ENCODE measurements around the gene SART3. TPM values are rescaled to one million over a fixed set of nuclear protein-coding genes. Genes with fewer than 3 reads are reported as not detected.

SART3 gene
- total RNA-seq, 2 donors from 2014 or later: 24.5 to 25.3 TPM

DNA sequence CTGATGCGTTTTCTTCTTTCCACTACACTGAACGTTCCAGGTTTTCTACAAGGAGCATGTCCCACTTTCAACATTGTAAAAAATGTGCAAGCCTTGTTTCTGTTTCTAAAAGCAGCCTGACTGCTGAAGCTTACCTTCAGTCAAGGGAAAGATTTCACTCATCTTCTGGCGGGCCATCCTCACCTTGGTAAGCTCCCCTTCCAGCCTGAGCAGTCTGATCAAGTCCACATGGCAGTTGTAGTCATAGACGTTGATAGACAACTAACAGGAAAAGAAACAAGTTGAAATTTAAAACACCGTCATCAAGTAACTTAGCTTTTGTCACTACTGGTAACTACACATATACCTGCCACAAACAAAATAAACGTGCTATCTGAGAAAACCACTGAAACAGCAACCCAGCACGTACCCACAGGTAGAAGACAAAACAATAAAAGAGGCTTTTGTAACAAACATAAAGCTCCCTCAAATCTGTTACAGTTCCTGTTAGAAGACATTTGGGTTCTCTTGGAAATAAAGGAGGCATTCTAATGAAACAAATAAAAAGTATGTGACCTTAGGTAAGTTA lies 11.9 kb downstream of the SART3 start:
- DNase-seq (no peak), ATAC-seq (no peak)
- intact Hi-C loops (cut with DNase I): no loop called here

DNA sequence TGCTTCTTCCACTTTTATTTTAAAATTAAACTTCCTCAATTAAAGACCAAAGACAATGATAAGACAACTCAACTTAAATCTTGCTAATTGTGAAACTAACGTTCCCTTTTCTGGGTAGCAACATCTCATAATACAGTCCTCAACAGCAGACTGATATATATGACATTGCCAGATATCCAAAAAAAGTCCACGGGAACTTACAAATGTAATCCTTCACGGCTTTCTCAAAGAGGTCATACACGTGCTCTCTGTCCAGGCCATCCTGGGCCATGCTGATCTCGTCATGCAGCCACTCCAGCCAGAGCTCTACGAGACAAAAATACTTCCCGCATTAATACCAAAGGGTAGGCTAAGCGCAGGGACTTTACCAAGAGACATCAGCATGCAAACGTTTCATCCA lies 13.3 kb downstream of the SART3 start:
- DNase-seq (no peak), ATAC-seq (no peak)
- intact Hi-C loops (cut with DNase I): no loop called here

DNA sequence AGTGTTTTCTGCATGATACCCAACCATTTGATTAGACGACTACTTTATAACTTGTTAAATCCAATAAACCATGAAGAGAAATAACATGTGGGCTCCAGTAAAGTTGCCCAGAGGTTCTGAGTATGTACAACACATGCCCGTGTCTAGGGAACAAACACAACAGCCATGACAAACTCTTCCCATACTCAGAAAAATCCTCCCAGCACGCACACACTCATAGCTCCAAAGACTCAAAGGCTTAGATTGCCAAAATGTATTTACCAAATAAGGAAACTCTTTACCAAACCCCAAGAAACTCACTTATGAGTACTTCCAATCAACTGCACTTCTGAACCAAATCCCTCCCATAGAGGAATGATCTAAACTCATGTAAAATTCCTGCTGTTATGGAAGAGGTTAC lies 17.3 kb downstream of the SART3 start:
- ATAC-seq (no peak), DNase-seq (no peak)
- intact Hi-C loops (cut with DNase I): no loop called here

DNA sequence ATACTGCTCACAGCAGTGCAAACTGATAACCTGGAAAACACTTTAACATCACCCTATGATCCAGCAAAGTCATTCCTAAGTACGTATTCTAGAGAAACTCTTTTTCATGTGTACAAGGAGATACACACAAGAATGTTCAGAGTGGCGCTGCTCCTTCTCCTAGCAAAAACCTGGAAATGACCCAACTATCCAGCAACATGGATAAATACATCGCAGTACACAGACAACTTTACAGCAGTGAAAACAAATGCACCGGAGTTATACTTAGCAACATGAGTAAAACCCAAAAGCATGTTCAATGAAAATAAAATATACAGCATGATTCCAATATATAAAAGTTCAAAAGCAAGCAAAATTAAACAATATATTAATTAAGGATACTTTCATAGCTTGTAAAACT lies 18.7 kb downstream of the SART3 start:
- intact Hi-C loops (cut with DNase I): no loop called here
- DNase-seq (no peak), ATAC-seq (no peak)

DNA sequence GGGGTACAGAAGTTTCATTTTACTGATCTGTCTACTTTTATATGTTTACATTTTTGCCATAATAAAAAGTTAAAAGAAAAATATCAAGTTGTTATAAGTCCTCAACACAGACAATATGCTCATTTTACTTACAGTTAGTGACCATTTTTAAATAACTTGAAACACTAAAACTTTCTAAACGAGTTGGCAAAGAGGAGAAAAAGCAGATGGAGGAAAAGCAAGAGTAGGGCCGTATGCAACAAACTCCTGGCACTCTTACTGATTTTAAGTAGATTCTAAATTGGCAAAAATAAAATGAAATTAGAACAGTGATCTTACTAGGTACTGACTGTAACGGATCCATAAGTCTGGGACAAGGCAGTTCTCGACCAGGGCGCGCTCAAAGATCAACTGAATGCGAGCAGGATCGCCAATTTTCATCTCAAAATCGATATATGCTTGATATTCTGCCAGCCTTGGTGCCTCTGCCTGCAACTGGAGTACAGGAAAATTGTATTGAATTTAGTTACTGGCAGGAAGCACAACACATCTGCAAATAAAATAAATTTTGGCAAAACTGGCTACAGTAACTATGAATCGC lies 22.3 kb downstream of the SART3 start:
- DNase-seq (no peak), ATAC-seq (no peak)
- intact Hi-C loops (cut with DNase I): no loop called here

DNA sequence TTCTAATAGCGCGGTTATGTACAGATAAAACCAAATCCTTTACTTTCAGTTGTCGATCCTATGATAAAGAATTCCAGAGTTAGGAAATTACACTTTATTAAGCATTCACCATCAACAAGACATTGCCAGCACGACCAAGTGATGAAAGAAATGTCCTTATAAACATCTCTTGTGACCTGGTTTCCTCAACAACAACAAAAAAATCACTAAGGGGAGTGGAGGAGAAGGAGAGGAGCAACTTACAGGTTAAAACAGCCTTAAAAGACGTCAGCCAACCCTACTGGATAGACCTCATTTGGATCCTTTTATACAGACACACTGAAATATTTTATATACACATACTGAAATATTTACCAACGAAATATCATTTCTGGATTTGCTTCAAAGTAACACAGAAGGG lies 22.8 kb downstream of the SART3 start:
- ATAC-seq (no peak), DNase-seq (no peak)
- intact Hi-C loops (cut with DNase I): no loop called here

DNA sequence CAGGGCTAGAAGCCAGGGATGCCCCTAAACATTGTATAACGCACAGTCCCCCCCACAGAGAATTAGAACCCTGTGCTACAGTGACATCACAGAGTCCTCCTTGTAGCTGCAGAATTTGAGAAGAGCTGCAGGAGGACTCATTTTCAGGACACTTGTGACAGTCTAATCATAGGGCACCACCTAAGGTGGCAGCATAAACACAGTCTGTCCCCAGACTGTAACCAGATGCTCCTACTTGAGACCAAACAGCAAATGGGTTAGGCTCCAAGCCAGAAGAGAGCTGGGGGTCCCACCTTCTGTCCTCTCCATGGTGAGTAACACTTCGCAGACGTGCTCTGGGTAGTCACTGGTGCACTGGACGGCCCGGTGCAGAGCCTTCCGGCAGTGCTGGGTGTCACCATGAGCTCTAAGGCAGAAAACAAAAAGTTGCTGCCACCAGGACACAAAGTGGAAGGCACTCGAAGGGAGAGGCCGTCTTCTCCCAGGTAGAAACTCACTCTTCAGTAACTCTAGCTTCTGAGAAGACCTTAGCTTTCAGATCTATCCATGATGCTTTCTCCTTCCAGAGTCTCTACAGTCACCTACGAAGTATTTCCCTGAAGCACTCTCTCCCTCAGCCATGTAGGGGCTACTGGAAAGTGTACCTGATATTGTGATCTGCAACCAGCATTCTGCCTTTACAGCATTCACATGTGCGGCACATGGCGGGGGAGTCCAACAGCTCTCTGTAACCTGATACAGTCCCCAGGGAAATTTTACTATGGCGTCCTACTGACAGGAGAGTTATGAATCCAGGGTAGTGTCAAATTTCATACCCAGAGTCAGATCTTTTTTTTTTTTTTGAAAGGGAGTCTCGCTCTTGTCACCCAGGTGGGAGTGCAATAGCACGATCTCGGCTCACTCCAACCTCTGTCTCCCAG lies 28.8 kb downstream of the SART3 start:
- intact Hi-C loops (cut with DNase I): no loop called here
- ATAC-seq: no peak
- no peak for DNase-seq

DNA sequence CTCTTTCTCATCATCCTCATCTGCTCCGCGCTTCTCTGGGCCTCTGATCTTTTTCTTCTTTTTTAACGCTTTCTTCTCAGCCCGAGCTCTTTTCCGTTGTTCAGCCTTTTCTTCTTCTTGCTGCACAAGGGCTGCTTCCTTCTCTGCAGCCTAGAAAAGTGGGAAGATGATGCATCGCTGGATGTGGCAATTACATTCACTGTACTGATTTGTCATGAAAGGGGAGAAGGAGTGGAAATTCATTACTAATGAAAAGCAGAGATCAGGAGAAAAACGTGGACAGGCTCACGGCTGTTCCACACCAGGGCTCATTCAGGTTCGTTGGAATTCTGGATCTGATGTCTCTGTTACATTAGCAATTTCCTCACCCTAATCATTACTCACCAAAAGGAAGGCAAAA lies 30.8 kb downstream of the SART3 start:
- intact Hi-C loops (cut with DNase I): no loop called here
- DNase-seq (no peak), ATAC-seq (no peak)

DNA sequence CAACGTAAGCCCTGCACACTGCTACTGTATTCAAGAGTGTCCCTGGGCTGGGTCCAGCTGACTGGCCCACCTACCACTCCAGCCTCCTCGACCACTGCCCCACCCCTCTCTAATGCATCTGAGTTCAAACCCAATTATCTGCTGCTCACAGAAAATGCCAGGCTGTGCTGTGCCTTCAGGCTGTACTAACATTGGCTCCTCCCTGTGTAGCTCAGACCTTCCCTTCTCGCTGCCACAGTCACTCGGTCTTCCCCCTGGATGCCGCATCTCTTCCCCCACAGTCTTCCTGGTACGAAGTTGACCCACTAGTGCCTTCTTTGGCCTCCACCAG lies 33.8 kb downstream of the SART3 start:
- ATAC-seq (no peak), DNase-seq (no peak)
- intact Hi-C loops (cut with DNase I): no loop called here

DNA sequence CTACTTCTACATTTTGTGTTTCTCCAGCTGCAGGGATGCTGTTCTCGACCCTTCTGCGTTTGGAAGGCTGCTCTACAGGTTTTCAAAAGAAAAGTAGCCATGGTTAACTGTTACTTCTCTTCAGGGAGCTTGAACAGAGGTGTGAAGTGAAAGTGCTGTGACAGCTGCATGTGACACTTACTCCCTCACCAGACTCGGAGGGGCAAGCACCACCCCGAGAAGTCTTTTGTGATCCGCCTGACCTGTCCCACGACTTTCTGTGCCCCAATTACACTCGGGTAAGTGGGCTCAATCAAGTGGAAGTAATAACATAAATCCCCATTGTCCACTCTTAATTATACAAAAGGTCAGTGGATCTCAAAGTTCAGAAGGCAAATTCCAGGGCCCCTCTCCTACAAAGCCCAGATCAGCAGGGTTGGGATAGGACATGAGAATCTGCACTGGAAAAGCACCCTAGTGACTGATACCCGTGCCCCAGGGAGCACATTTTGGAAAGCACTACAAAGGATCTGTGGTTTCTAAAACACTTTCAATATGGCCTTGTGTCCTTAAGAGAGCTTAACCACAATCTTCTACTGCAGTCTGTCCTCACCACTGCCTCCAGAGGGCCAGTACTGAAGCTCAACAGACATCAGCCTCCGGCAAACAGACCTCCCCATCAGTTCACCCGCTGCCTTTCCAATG lies 34.3 kb downstream of the SART3 start:
- ATAC-seq (no peak), DNase-seq (no peak)
- intact Hi-C loops (cut with DNase I): no loop called here

DNA sequence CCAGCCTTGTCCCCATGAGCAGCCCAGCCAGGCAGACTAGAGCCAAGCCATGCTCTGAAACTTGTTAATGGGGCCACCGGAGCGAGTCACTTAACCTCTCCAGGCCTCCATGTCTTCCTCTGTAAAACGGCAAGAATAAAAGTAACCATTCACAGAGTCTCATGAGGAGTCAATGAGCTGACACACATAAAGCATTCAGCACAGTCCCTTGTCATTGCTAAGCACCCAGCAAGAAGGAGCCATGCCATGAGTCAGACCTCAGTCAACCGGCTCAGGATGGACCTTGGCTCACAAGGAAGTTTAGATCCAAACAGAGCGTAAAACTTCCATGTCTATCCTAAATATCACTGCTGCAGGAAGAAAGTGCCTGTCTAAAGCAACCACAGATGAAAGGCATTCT lies 35.3 kb downstream of the SART3 start:
- intact Hi-C loops (cut with DNase I): no loop called here
- ATAC-seq (peak in 1 of 2 donors; percentile 10), DNase-seq (no peak)

DNA sequence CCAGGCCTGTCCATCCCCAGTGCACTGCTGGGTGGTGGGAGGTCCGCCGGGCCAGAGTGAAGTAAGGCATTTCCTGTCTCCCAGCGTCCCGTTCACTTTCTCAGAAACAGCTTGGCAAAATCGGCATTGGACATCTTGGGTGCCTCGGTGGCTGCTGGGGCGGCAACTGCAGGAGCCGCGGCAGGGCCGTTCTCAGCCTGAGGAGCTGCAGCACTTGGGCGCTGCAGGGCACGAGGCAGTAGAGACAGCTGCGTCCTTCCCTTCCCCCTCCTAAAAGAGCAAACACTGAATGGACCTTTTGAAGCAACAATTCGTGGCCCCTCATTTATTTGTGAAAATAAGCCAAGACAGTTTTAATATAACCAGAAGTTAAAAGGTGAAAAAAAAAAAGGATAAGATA lies 37.6 kb downstream of the SART3 start:
- no peak for DNase-seq
- ATAC-seq: no peak
- intact Hi-C loops (cut with DNase I): no loop called here

DNA sequence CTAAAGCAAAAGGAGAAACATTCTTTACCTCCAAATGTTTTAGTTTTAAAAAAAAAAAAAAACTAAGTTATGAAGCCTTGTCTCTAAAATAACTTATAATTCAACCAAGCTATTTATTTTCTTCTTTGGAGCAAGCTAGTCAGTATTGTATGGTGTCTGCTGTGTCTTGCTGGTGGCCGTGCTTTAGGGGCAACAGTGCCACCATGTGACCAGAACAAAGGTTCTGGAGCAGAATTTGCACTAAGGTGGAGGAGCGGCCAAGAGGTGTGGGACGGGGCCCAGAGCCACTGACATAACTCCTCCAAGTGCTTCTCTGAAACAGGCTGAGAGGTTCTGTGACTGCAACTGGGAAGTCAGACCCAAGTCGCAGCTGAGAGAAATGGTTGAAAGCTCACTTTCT lies 41.4 kb downstream of the SART3 start:
- no peak for DNase-seq
- intact Hi-C loops (cut with DNase I): no loop called here
- no peak for ATAC-seq

DNA sequence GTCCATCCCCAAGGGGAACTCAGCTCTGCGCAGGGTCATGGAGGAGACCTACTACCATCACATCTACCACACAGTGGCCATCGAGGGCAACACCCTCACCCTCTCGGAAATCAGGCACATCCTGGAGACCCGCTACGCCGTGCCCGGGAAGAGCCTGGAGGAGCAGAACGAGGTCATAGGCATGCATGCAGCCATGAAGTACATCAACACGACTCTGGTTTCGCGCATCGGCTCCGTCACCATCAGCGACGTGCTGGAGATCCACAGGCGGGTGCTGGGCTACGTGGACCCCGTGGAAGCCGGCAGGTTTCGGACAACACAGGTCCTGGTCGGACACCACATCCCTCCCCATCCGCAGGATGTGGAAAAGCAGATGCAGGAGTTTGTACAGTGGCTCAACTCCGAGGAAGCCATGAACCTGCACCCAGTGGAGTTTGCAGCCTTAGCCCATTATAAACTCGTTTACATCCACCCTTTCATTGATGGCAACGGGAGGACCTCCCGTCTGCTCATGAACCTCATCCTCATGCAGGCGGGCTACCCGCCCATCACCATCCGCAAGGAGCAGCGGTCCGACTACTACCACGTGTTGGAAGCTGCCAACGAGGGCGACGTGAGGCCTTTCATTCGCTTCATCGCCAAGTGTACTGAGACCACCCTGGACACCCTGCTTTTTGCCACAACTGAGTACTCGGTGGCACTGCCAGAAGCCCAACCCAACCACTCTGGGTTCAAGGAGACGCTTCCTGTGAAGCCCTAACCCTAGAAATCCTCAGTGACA lies 42.1 kb downstream of the SART3 start:
- ATAC-seq: no peak
- intact Hi-C loops (cut with DNase I): no loop called here
- DNase-seq: no peak

DNA sequence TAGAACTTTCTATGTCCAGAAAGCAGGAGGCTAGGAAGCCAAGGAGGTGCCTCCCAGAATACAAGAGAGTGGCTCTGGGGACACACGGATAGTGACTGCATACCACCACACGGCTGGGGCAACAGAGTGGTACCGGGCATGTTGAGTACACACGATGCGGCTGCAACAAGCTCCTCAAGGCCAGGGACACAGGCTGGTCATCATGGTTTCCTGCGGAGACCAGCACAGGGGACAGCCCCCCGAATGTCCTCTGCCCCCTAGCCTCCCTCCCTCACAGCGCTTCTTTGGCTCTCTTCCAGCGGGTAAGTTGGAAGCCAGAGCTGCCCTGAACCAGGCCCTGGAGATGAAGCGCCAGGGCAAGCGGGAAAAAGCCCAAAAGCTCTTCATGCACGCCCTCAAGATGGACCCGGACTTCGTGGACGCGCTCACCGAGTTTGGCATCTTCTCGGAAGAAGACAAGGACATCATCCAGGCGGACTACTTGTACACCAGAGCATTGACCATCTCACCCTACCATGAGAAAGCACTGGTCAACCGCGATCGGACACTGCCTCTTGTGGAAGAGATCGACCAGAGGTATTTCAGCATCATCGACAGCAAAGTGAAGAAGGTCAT lies 42.8 kb downstream of the SART3 start:
- no peak for ATAC-seq
- intact Hi-C loops (cut with DNase I): no loop called here
- no peak for DNase-seq

DNA sequence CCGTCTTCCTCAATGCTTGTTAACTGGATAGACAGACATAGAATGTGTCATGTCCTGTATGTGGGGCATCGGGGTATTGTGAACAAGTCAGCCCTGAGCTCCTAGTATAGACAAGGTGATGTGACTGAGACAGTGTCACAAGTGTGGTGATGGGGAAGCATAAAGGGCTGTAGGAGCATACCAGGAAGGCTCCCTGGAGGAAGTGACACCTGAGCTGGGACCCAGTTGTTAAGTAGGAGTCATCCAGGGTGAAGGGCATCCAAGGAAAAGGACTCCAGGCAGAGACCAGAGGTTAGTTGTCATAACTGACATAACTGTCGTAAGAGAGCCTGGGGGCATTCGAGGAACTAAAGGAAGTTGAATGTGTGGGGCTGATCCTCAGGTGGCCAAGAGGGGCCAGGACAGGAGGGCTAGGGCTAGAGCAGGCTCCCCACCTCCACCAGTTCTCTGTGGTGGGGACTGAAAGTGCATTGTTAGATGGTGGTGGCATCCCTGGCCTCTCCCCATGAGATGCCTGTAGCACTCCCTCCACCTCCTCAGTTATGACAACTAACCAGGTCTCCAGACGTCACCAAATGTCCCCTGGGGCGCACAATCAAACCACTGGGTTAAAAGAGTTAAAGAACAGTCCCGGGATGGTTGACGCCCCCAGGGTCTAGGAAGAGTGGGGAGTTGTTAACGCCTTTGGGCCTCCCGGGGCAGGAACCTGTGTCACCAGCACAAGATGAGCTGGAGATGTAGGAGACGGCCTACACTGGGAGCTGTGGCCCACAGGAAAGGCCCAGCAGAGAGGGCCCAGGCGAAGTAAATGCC lies 43.5 kb downstream of the SART3 start:
- DNase-seq: no peak
- intact Hi-C loops (cut with DNase I): no loop called here
- no peak for ATAC-seq

DNA sequence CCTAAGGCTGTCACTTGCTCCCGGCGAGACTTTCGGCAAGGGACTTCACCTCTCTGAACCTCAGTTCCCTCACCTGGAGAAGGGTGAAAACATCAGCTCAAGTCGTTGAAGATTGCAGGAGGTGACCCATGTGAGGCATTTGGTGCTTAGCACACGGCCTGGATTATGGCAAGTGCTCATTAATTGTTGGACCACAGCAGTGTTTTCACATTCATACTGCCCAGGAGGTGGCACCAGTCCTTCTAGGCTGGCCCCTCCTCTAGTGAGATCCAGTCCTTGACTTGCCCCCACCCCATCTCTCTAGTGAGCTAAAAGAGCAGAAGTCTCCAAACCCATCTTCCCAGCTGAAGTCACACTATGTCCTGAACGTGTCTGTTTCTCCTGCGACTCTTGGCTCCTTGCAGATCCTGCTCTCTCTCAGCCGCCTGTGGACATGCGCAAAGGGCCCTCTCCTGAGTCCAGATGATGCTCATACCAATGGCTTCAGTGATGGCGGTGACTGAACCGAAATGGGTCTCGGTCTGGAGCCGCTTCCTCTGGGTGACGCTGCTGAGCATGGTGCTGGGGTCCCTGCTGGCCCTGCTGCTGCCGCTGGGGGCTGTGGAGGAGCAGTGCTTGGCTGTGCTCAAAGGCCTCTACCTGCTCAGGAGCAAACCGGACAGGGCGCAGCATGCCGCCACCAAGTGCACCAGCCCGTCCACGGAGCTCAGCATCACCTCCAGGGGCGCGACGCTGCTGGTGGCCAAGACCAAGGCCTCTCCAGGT lies 44.3 kb downstream of the SART3 start:
- intact Hi-C loops (cut with DNase I): no loop called here
- DNase-seq (no peak), ATAC-seq (no peak)

DNA sequence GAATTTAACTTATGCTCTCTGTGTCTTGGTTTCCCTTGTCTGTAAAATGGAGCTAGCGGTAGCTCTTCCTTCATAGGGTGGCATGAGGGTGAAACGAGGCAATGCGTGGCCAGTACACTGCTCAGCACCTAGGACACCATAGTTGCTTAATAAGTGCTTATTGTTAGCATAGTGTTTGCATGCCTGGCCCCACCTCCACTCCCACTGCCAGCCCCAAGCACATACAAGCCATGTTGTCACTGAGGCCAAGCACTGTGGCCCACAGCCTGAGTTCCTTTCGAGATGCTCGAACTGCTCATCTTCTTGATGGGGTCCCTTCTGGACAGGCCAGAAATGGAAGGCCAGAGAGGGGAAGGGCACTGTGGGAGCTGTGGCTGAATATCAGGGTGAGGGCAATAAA lies 45.1 kb downstream of the SART3 start:
- DNase-seq (no peak), ATAC-seq (no peak)
- intact Hi-C loops (cut with DNase I): no loop called here
